ENCODE data around the gene LEF1. TPM values are rescaled to one million over a fixed set of nuclear protein-coding genes. Genes with fewer than 3 reads are reported as not detected.

LEF1 gene
- total and polyA plus RNA-seq, 2 of the 8 experiments (the other 6 are each of a cell fraction or from before 2014, with no cell fraction given): 2.6 to 5.2 TPM

- no peak for TF ChIP-seq CHD7 (IDR thresholded peaks at IDR 0.05; ENCODE audit: insufficient replicate concordance, low read length)
- no peak for TF ChIP-seq SAP30 (IDR thresholded peaks at IDR 0.05; ENCODE audit: insufficient read depth, insufficient replicate concordance, low read length)
- no peak for TF ChIP-seq TBP (IDR thresholded peaks at IDR 0.05; ENCODE audit: low read depth, low read length)
- no peak for TF ChIP-seq KDM1A (IDR thresholded peaks at IDR 0.05; ENCODE audit: borderline replicate concordance, low read length)
- no peak for TF ChIP-seq JUN (IDR thresholded peaks at IDR 0.05; ENCODE audit: low read depth, low read length)
- TF ChIP-seq CEBPB (IDR thresholded peaks at IDR 0.05; ENCODE audit: low read depth, low read length): no peak
- no peak for TF ChIP-seq E2F6 (IDR thresholded peaks at IDR 0.05)
- no peak for TF ChIP-seq JUND (IDR thresholded peaks at IDR 0.05; ENCODE audit: low read length)
- no peak for TF ChIP-seq CBX5 (IDR thresholded peaks at IDR 0.05; ENCODE audit: low read depth, low read length)
These were observed 34.6 kb upstream of the LEF1 start (continued) for GRCh38 chr4:108203377-108203776.

Measured in H1 (cell line).